GM18511 (cell line): ENCODE results near the gene AXL.
A peak's percentile ranks its signal among the peaks of the same experiment; 100 is the strongest.
"Not testable (repeated sequence)": the region's sequence is repeated elsewhere in the genome, so short reads cannot be mapped to it uniquely, and the experiment has no call there.

Experiments used
- ATAC-seq: cut with Tn5 transposase; IDR thresholded peaks from one replicate; pipeline ENCODE4 v1.9.1; 2021; ENCODE audit warnings: mild to moderate bottlenecking, moderate library complexity; ENCODE audit not compliant: unreplicated experiment

Gene AXL

GRCh38 chr19:41269055-41269454 lies 50.0 kb downstream of the AXL start:
- ATAC-seq: no peak

GRCh38 chr19:41269571-41269970 lies 50.5 kb downstream of the AXL start:
- ATAC-seq: no peak

- no peak for ATAC-seq
Observed at GRCh38 chr19:41273076-41273475, 54.1 kb downstream of the AXL start.

GRCh38 chr19:41274802-41275201 lies 55.8 kb downstream of the AXL start:
- no peak for ATAC-seq

DNA sequence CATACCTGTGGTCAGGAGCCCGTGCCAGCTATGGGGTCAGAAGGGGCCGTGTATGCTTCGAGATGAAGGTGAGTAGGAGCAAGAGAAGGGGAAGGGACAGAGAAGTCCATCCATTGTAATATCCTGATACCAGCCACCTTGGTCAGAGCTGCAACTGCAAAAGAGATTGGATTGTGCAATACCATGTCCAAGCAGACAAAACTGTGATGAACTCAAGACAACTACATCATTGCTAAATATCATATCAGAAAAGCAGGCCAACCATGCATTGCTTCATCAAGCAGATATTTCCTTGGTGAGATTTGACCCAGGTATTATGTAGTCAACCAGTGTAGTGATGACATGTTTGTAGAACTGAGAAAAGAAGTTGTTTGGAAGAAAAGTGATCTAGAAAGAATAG lies 57.2 kb downstream of the AXL start:
- ATAC-seq: no peak

- ATAC-seq: no peak
Observed at GRCh38 chr19:41278478-41278877, 59.5 kb downstream of the AXL start.

- no peak for ATAC-seq
Observed at GRCh38 chr19:41288673-41289530, 69.9 kb downstream of the AXL start.

DNA sequence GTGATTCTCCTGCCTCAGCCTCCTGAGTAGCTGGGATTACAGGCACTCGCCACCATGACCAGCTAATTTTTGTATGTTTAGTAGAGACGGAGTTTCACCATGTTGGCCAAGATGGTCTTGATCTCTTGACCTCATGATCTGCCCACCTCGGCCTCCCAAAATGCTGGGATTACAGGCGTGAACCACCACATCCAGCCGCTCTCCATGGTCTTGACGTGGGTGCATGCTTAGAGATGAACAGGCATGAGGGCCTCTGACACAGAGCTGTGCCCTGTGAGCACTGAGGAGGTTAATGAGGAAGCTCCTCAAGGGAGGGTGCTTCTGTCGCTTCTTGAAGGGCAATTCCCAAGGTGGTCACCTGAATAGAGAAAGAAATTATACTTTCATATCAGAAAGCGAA lies 70.8 kb downstream of the AXL start:
- not testable (repeated sequence) for ATAC-seq

GRCh38 chr19:41294393-41294792 lies 75.4 kb downstream of the AXL start:
- ATAC-seq: no peak

- no peak for ATAC-seq
Observed at GRCh38 chr19:41295499-41295898, 76.5 kb downstream of the AXL start.

DNA sequence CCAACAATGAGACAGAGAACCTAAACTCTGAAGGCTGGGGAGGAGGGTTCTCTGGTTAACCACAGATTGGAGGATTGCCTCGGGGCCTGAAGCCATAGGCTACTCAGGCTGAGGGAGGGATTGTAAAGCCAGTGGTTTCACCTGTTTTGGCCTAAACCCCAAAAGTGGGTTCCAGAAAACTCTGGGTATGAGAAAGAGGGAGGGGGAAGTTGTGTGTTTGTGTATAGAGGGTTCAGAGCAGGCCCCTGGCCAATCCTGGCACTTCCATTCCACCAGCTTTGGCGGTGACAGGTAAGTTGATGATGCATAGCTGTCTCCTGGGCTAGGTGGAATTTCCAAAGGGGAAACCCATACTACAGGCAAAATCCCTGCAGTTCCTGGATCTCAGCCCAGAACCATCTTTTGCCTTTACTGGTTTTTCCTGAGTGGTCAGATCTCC lies 77.4 kb downstream of the AXL start:
- ATAC-seq: no peak

GRCh38 chr19:41297628-41298347 lies 78.8 kb downstream of the AXL start:
- ATAC-seq: peak; percentile 84

DNA sequence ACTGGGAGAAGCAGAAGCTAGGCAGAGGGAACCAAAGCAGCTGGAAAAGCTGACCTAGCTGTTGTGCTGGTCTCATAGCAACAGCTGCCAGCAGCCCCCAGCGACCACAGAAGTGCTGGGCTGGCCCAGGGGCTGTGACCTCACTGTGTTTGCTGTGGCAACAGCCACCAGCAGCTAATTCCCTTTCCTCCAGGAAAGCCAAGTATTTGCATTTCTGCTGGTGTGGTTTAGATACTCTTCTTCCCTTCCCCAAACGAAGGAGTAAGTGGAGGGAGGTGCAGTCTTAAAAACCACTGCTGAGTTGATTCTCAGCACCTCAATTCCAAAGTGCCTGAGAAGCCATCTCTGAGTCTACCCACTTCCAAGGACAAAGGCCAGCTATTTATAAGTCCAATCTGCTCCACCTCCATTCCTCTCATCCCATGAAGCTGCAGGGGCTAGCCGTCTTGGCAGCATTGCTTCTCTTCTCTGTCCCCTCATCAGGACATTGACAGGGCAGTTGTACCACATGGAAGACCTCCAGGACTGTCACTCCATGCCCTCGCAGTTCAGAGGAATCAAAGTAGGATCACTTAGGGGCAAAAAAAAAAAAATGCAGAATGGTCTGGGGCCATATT lies 79.4 kb downstream of the AXL start:
- no peak for ATAC-seq

DNA sequence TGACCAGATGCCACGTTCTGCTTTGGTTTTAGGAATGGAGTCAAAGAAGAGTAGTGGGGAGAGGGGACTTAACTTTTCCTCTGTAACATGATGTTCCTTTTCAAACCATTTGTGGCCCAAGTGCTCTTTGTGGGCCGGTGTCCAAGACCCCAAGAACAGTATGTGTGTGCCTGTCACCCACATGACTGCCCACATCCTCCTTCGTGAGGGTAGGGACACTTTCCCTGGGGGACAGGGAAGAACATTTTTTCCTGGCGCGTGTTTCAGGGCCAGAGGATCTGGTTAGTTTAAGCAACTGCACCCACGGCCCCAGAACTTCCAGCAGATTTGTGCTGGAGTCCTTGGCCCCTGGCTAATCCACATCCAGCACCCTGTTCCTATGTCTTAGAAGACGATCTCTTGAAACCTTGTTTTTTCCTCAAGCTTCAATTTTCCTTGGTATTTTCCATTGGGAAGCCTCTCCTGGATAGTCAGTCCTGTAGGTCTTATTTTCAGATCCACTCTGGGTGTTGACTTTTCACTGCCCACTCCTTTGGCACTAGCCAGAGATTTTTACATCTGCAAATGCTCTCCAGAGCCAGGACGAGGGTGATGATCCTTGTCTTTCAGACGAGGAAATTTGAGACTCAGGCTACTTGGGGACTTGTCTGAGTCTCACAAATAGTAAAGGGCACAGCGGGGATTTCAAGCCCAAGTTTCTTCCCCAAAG lies 80.2 kb downstream of the AXL start:
- ATAC-seq: no peak

- no peak for ATAC-seq
Observed at GRCh38 chr19:41299755-41300089, 80.7 kb downstream of the AXL start.

DNA sequence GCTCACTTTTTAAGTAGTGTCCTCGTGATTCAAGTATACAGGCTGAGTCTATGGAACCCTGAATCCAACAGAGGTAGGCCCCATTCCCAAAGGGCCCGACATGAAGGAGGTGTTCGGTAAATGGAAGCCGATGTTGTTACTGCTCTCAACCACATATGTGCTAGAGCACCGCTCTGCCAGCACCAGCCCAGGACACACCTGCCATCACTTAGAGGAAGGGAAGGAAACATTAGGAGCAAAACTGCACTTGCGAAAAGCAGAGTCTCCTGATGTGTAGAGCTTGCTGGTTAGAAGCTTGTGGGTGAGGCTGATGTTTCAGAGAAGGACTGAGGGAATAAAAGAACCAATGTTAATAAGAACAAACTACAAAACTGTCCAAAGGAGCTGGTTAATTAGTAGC lies 81.5 kb downstream of the AXL start:
- ATAC-seq: no peak

DNA sequence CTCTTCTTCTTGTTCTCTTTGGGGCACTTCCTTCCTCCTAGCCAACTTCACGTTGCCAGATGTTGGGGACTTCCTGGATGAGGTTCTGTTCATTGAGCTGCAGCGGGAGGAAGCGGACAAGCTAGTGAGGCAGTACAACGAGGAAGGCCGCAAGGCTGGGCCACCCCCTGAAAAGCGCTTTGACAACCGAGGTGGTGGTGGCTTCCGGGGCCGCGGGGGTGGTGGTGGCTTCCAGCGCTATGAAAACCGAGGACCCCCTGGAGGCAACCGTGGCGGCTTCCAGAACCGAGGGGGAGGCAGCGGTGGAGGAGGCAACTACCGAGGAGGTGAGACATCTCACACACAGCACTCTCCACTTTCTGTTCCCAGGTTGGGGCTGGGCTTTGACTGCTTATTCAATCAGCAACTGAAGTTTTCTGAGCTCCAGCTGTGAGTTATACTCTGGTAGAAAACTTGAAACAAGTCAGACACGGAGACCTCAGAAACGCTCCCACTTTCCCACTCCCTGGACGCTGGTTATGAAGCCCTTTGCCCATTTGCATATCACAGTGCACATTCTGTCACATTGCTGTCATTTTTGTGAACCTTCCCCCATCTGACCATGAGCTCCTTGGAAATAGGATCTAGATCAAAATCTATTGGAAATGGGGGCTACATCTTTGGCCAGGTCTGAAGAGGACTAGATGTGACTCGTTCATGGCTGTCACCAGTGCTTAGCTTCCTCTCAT lies 83.8 kb downstream of the AXL start:
- no peak for ATAC-seq

DNA sequence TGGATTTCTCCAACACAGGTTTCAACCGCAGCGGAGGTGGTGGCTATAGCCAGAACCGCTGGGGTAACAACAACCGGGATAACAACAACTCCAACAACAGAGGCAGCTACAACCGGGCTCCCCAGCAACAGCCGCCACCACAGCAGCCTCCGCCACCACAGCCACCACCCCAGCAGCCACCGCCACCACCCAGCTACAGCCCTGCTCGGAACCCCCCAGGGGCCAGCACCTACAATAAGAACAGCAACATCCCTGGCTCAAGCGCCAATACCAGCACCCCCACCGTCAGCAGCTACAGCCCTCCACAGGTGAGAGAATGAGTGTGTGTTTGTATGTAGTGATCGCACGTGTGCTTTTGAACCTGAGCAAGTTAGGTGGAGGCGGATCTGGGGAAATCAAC lies 84.9 kb downstream of the AXL start:
- ATAC-seq: no peak

DNA sequence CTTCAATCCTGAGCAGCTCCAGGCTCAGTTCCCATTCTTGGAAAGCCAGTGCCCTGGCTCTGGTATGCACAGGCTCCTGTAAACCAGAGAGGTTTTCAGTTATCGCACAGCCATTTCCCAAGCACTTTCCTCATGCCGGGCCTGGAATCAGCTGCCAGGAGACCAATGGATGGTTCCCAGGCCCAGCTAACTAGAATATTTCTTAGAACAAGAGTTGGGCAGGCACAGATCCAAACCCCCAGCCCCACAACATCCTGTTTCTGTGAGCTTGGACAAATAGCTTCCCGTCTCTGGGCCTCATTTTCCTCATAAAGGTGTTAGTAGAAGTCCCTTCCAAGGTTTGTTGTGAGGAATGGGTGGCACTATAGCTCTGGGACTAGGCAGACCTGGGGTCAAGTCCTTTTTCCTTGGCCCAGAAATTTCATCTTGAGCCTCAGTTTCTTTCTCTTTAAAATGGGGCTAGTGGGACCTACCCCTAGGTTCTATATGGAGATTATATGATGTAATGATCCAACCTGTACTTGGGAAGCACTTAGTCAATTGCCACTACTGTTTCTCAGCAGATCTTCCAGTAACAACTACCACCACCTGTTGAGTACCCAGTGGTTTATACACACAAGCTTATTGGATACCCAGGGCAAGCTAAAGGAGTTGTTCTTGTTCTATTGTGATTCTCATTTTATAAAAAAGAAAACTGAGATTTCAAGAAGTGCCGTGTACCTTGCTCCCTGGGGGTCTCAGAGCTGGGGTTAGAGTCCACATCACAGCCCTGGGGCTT lies 85.9 kb downstream of the AXL start:
- ATAC-seq: no peak
